CD14-positive monocyte (primary cell): ENCODE data around the gene DPP8. TPM values are rescaled to one million over a fixed set of nuclear protein-coding genes. Genes with fewer than 3 reads are reported as not detected.
"Not testable (repeated sequence)": the region's sequence is repeated elsewhere in the genome, so short reads cannot be mapped to it uniquely, and the experiment has no call there.

Experiments
- DNase-seq, 3 donors: peaks; one replicate each; pipeline ENCODE4 v3.0.0-alpha.2; 2011 to 2022
- H2AFZ ChIP-seq: 2 replicates; pipeline ENCODE4 v1.6.0; 2012; ENCODE audit warnings: mild to moderate bottlenecking, low read depth, low read length, inconsistent platforms; ENCODE audit not compliant: insufficient read depth, poor library complexity, severe bottlenecking
- H3K27ac ChIP-seq, 2 donors: 1 replicate in 1 of 2; 2 replicates in 1 of 2; pipeline ENCODE4 v1.5.1; 2012 to 2013; ENCODE audit warnings: low read length in 2 of 2, control low read depth in 1 of 2, inconsistent platforms in 1 of 2, low read depth in 1 of 2, mild to moderate bottlenecking in 1 of 2
- H3K27me3 ChIP-seq, 2 donors: one replicate each; pipeline versions ENCODE4 v1.6.0 to v1.6.1; 2011 to 2013; ENCODE audit warnings: low read length in 2 of 2; ENCODE audit not compliant: control insufficient read depth in 2 of 2, insufficient read depth in 2 of 2
- H3K36me3 ChIP-seq, 2 donors: replicated peaks in 1 of 2; 1 replicate in 1 of 2; 2 replicates in 1 of 2; pipeline versions ENCODE4 v1.5.1 to v1.6.1; 2012 to 2013; ENCODE audit warnings: low read length in 2 of 2, control low read depth in 1 of 2, inconsistent platforms in 1 of 2, mild to moderate bottlenecking in 1 of 2; ENCODE audit not compliant: insufficient read depth in 2 of 2, control insufficient read depth in 1 of 2
- H3K4me1 ChIP-seq, 2 donors: 1 replicate in 1 of 2; 2 replicates in 1 of 2; pipeline versions ENCODE4 v1.5.1 to v1.6.1; 2012 to 2013; ENCODE audit warnings: low read length in 2 of 2, control low read depth in 1 of 2, inconsistent platforms in 1 of 2, mild to moderate bottlenecking in 1 of 2, moderate library complexity in 1 of 2; ENCODE audit not compliant: insufficient read depth in 2 of 2, control insufficient read depth in 1 of 2
- H3K4me2 ChIP-seq: replicated peaks from 2 replicates; pipeline ENCODE3; 2012; ENCODE audit warnings: low read length, moderate library complexity, mild to moderate bottlenecking; ENCODE audit not compliant: poor library complexity, severe bottlenecking; ENCODE audit errors: extremely low read depth
- H3K4me3 ChIP-seq, 3 experiments: fragments of 200-600 bp in 1 of 3; sonication (generic) in 1 of 3; replicated peaks in 1 of 3; 1 replicate in 2 of 3; 2 replicates in 1 of 3; pipeline ENCODE4 v1.5.1; 2011 to 2013; ENCODE audit warnings: low read length in 3 of 3, mild to moderate bottlenecking in 3 of 3, control low read depth in 2 of 3, low read depth in 2 of 3, inconsistent platforms in 1 of 3, moderate library complexity in 1 of 3
- H3K79me2 ChIP-seq: 2 replicates; pipeline ENCODE4 v1.6.0; 2012; ENCODE audit warnings: mild to moderate bottlenecking, control low read depth, inconsistent platforms, low read length, moderate library complexity; ENCODE audit not compliant: insufficient read depth
- H3K9ac ChIP-seq: 2 replicates; pipeline ENCODE4 v1.6.0; 2017; ENCODE audit warnings: low read length, mild to moderate bottlenecking; ENCODE audit not compliant: insufficient read depth, poor library complexity, severe bottlenecking
- H3K9me3 ChIP-seq, 2 donors: replicated peaks in 1 of 2; 1 replicate in 1 of 2; 2 replicates in 1 of 2; pipeline versions ENCODE4 v1.5.1 to v1.6.1; 2012 to 2013; ENCODE audit warnings: low read length in 2 of 2, control low read depth in 1 of 2; ENCODE audit not compliant: control insufficient read depth in 1 of 2, insufficient read depth in 1 of 2
- H4K20me1 ChIP-seq: 2 replicates; pipeline ENCODE4 v1.6.0; 2012; ENCODE audit warnings: mild to moderate bottlenecking, low read length, control low read depth, moderate library complexity; ENCODE audit not compliant: insufficient read depth
- H3K27ac Mint-ChIP-seq, 7 donors: one replicate each; pipeline ENCODE4 v1.8.0; 2020; ENCODE audit warnings: mild to moderate bottlenecking in 7 of 7, mixed read lengths in 7 of 7, moderate library complexity in 6 of 7, inconsistent platforms in 2 of 7
- H3K27me3 Mint-ChIP-seq, 3 donors: one replicate each; pipeline ENCODE4 v1.8.0; 2021 to 2022; ENCODE audit warnings: low read depth in 3 of 3, mild to moderate bottlenecking in 3 of 3, mixed read lengths in 3 of 3, moderate library complexity in 3 of 3, inconsistent platforms in 1 of 3
- H3K36me3 Mint-ChIP-seq, 2 donors: one replicate each; pipeline ENCODE4 v1.8.0; 2020; ENCODE audit warnings: mixed read lengths in 2 of 2, inconsistent platforms in 1 of 2, mild to moderate bottlenecking in 1 of 2
- H3K4me1 Mint-ChIP-seq: one replicate; pipeline ENCODE4 v1.8.0; 2020; ENCODE audit warnings: mild to moderate bottlenecking, mixed read lengths
- H3K4me3 Mint-ChIP-seq, 2 donors: one replicate each; pipeline ENCODE4 v1.8.0; 2020; ENCODE audit warnings: mild to moderate bottlenecking in 2 of 2, mixed read lengths in 2 of 2, moderate library complexity in 1 of 2
- H3K9me3 Mint-ChIP-seq, 7 donors: one replicate each; pipeline ENCODE4 v1.8.0; 2020 to 2022; ENCODE audit warnings: mixed read lengths in 7 of 7, mild to moderate bottlenecking in 6 of 7, moderate library complexity in 6 of 7, inconsistent platforms in 2 of 7
- WGBS: methylation state at CpG from one replicate; pipeline ENCODE4 v1.1.5; 2013; ENCODE audit warnings: missing lambda C conversion rate; ENCODE audit not compliant: insufficient coverage; 5-methylcytosine and 5-hydroxymethylcytosine counted together
- intact Hi-C, 2 donors: fragments of 100-400 bp; cut with micrococcal nuclease; formaldehyde crosslinking; loops; one replicate each; pipeline versions ENCODE4 v1.15.0 to v1.15.1; 2023
- polyA plus RNA-seq, 3 donors: library from polyadenylated mRNA; depleted of rRNA in 1 of 3; unstranded in 2 of 3; stranded (reverse) in 1 of 3; fragments of 300-500 nt in 2 of 3; fragments of >200 nt in 1 of 3; fragmentation: Illumina TruSeq in 2 of 3; gene quantifications; 1 replicate in 2 of 3; 2 replicates in 1 of 3; pipeline ENCODE4 v1.2.3, GENCODE V29; 2012 to 2021
- TF ChIP-seq, protein P1 (sequence below): fragments of 200-600 bp; IDR thresholded peaks from one replicate; pipeline ENCODE4 v1.8.0; 2022; ENCODE audit warnings: antibody characterized with exemption, mild to moderate bottlenecking

DPP8 gene
- polyA plus RNA-seq, 3 donors = 18.3 to 48.3 (median 38.7) TPM

DNA sequence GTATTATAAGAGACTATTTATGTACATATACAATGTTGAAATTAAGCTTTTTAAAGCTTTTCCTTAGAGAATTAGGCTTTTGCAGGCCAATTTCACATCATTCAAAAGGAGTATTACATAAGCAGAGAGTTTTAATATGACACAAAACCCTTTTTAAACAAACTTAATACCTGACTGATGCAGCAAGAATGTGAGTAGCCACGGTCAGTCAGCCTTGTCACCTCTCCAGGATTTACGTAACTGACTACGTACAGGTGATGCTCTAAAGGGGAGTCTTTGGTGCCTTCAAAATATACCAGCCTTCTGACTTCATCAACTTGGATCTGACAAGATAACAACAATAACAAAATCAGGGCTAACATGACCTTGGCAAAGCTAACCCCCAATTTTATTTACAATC is 50.6 kb downstream of the DPP8 start:
- Histone ChIP-seq H4K20me1 (peaks cover 9% of the 10 kb centered on the region), H3K27me3 (no peaks in the 10 kb centered on the region), H2AFZ (no peak overlapping the region), H3K79me2 (no peaks in the 10 kb centered on the region), H3K9ac (no peak overlapping the region), H3K4me1 (no peaks in the 10 kb centered on the region), H3K4me3 (no peak overlapping the region), H3K27ac (no peak overlapping the region), H3K9me3 (no peaks in the 10 kb centered on the region), H3K4me2 (no peak overlapping the region), H3K36me3 (peaks cover 80 to 99% of the 10 kb centered on the region in 2 donors)
- peaks cover 0 to 3% (median 0%) of the 10 kb centered on the region in 3 donors for H3K27me3 Mint-ChIP-seq
- H3K4me1 Mint-ChIP-seq = no peaks in the 10 kb centered on the region
- H3K9me3 Mint-ChIP-seq = no peaks in the 10 kb centered on the region
- 100% methylated on average over 2 of the region's 3 CpGs for WGBS
- DNase-seq = no peak
- H3K27ac Mint-ChIP-seq = no peak overlapping the region
- peaks cover 66 to 100% of the 10 kb centered on the region in 2 donors for H3K36me3 Mint-ChIP-seq
- TF ChIP-seq, protein P1, sequence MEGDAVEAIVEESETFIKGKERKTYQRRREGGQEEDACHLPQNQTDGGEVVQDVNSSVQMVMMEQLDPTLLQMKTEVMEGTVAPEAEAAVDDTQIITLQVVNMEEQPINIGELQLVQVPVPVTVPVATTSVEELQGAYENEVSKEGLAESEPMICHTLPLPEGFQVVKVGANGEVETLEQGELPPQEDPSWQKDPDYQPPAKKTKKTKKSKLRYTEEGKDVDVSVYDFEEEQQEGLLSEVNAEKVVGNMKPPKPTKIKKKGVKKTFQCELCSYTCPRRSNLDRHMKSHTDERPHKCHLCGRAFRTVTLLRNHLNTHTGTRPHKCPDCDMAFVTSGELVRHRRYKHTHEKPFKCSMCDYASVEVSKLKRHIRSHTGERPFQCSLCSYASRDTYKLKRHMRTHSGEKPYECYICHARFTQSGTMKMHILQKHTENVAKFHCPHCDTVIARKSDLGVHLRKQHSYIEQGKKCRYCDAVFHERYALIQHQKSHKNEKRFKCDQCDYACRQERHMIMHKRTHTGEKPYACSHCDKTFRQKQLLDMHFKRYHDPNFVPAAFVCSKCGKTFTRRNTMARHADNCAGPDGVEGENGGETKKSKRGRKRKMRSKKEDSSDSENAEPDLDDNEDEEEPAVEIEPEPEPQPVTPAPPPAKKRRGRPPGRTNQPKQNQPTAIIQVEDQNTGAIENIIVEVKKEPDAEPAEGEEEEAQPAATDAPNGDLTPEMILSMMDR = no peak
- intact Hi-C loops = no loop called here
- no peak overlapping the region for H3K4me3 Mint-ChIP-seq

DNA sequence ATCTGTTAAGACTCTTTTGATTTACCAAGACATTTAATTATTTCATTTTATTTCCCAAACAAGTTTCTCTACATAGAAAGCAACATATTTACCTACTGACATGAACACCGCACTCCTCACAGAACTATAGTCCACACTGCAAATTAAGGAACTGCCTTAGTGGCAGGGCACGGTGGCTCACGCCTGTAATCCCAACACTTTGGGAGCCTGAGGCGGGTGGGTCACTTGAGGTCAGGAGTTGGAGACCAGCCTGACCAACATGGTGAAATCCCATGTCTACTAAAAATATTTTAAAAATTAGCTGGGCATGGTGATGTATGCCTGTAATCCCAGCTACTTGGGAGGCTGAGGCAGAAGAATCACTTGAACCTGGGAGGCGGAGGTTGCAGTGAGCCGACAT is 54.4 kb downstream of the DPP8 start:
- H3K9me3 ChIP-seq, H3K27ac ChIP-seq, intact Hi-C loops, H3K27me3 ChIP-seq, H4K20me1 ChIP-seq, DNase-seq, H3K27me3 Mint-ChIP-seq, H3K79me2 ChIP-seq, H3K4me3 Mint-ChIP-seq, H3K4me1 Mint-ChIP-seq, H2AFZ ChIP-seq, H3K4me3 ChIP-seq, H3K9ac ChIP-seq, H3K27ac Mint-ChIP-seq, H3K9me3 Mint-ChIP-seq, H3K4me1 ChIP-seq, H3K4me2 ChIP-seq: not testable (repeated sequence)
- peaks cover 90 to 99% of the 10 kb centered on the region in 2 donors for H3K36me3 ChIP-seq
- no CpG with 5 or more reads among the region's 6 CpGs for WGBS
- H3K36me3 Mint-ChIP-seq = peaks cover 73 to 97% of the 10 kb centered on the region in 2 donors
